Measurements from ENCODE around the gene EEF1AKMT2.

DNA sequence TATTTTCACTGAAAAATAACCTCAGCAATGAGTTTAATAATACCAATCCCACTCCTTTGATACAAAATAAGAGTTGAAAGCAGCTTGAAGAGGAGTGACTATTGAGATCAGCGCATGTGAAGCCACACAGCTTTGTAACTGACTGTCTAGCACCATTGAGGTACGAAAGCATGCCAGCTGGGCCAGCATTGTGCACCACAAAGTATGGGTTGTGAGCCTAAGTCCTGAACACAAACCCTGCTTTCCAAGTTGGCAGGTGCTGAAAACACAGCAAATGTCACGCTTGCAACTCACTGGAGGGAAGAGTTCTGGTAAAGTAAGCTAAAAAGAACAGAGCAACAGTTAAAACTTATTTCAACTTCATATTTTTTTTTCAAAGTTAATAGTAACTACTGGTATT lies 43.5 kb downstream of the EEF1AKMT2 start:
- TF ChIP-seq, protein P1, sequence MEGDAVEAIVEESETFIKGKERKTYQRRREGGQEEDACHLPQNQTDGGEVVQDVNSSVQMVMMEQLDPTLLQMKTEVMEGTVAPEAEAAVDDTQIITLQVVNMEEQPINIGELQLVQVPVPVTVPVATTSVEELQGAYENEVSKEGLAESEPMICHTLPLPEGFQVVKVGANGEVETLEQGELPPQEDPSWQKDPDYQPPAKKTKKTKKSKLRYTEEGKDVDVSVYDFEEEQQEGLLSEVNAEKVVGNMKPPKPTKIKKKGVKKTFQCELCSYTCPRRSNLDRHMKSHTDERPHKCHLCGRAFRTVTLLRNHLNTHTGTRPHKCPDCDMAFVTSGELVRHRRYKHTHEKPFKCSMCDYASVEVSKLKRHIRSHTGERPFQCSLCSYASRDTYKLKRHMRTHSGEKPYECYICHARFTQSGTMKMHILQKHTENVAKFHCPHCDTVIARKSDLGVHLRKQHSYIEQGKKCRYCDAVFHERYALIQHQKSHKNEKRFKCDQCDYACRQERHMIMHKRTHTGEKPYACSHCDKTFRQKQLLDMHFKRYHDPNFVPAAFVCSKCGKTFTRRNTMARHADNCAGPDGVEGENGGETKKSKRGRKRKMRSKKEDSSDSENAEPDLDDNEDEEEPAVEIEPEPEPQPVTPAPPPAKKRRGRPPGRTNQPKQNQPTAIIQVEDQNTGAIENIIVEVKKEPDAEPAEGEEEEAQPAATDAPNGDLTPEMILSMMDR (IDR thresholded peaks at IDR 0.05), result no peak
- TF ChIP-seq POLR2A (IDR thresholded peaks at IDR 0.05), result no peak
